A549 (cell line): ENCODE measurements around the gene TBC1D8.

Experiments used
- EP300 ChIP-seq, 2 experiments: fragments of >200 bp; sonication (Bioruptor Twin); formaldehyde crosslinking; IDR thresholded peaks; 2 replicates in 1 of 2; 3 replicates in 1 of 2; pipeline ENCODE4 v1.6.1; 2016 to 2017
- POLR2A ChIP-seq: IDR thresholded peaks from 2 replicates; pipeline ENCODE4 v1.6.1; 2012; ENCODE audit warnings: mild to moderate bottlenecking, low read length
- RCOR1 ChIP-seq: fragments of 150-350 bp; IDR thresholded peaks from 2 replicates; pipeline ENCODE4 v1.6.1; 2014; ENCODE audit warnings: antibody characterized with exemption, low read length, low read depth
- TF ChIP-seq, protein P1 (sequence below): fragments of >200 bp; sonication (Bioruptor Twin); formaldehyde crosslinking; IDR thresholded peaks from 3 replicates; pipeline ENCODE4 v1.5.1; 2016

GRCh38 chr2:101175991-101176390 is 24.8 kb upstream of the TBC1D8 start:
- TF ChIP-seq, protein P1, sequence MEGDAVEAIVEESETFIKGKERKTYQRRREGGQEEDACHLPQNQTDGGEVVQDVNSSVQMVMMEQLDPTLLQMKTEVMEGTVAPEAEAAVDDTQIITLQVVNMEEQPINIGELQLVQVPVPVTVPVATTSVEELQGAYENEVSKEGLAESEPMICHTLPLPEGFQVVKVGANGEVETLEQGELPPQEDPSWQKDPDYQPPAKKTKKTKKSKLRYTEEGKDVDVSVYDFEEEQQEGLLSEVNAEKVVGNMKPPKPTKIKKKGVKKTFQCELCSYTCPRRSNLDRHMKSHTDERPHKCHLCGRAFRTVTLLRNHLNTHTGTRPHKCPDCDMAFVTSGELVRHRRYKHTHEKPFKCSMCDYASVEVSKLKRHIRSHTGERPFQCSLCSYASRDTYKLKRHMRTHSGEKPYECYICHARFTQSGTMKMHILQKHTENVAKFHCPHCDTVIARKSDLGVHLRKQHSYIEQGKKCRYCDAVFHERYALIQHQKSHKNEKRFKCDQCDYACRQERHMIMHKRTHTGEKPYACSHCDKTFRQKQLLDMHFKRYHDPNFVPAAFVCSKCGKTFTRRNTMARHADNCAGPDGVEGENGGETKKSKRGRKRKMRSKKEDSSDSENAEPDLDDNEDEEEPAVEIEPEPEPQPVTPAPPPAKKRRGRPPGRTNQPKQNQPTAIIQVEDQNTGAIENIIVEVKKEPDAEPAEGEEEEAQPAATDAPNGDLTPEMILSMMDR = no peak
- no peak for TF ChIP-seq RCOR1
- TF ChIP-seq POLR2A = no peak
- TF ChIP-seq EP300 (IDR thresholded peaks at IDR 0.05) = no peak
